GM20431 (cell line): ENCODE results near the gene CTH.
"Not testable (repeated sequence)": the region's sequence is repeated elsewhere in the genome, so short reads cannot be mapped to it uniquely, and the experiment has no call there.

Source experiments
- in situ Hi-C: fragments of 300-500 bp; cut with MseI, MboI; formaldehyde crosslinking; loops from one replicate; pipeline ENCODE4 v1.15.0; 2020; ENCODE audit warnings: low sequenced_read_pairs; ENCODE audit not compliant: unreplicated experiment

The CTH gene

DNA sequence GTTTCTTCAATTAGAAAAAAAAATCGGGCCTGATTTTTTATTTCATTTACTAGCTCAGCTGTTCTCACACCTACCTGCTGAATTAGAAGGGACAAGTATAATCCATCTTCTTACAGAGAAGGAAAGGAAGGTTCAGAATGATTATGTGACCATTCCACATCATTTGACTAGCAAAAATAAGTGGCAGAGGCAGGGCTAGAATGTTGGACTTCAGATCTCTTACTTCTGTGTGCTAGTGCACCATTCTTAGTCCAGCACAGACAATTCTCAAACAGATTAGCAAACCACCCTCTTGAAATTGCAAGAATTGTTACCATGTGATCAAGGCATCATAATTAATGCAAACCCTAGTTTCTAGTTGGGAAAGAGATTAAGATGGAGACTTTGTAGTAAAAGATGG lies 32.7 kb downstream of the CTH start:
- in situ Hi-C loops: no loop called here

DNA sequence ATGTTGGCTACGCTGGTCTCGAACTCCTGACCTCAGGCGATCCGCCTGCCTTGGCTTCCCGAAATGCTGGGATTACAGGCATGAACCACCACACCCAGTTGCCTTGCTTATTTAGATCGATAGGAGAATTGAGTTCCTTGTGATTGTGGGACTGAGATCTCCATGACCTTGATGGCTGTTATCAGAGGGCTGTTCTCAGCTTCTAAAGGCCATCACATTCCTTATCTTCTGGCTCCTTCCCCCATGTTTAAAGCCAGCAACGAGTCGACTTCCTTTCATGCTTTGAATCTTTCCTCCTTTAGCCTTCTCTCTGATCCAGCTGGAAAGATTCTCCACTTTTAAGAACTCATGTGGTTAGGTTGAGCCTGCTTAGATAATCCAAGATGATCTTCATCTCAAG lies 38.0 kb downstream of the CTH start:
- in situ Hi-C loops: no loop called here

DNA sequence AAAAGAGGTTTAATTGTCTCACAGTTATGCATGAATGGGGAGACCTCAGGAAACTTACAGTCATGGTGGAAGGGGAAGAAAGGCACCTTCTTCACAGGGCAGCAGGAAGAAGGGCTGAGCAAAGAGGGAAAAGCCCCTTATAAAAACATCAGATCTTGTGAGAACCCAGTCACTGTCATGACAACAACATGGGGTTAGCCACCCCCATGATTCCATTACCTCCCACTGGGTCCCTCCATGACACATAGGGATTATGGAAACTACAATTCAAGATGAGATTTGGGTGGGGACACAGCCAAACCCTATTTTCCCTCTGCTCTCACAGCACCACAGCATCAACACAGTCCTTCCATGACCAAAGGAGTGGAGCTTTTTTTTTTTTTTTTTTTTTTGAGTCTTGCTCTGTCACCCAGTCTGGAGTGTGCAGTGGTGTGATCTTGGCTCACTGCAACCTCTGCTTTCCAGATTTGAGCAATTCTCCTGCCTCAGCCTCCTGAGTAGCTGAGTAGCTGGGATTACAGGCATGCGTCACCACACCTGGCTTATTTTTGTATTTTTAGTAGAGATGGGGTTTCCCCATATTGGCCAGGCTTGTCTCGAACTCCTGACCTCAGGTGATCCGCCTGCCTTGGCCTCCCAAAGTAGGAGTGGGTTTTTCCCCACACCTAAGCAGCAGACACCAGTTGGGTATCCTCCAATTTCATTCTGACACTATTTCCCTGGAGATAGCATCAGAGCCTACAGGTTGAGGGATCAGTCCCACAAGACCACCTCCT lies 41.3 kb downstream of the CTH start:
- in situ Hi-C loops: not testable (repeated sequence)

DNA sequence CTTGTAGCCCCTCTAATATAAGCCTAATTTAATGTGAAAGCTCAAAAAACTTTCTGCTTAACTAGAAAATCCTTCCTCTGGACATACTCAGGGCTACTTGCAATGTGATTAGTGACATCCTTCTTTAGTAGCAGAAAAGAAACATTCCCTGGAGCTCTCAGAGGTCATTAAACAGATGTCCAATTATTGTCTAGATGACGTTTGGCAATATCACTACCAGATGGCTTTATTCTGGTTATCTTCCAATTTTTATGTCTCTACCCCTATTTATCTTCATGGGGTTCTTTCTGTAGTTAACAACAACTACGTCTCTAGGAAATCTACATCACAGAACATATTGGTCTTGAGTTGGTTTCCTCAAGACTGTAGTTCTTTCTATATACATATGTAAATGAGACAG lies 44.2 kb downstream of the CTH start:
- in situ Hi-C loops: no loop called here

DNA sequence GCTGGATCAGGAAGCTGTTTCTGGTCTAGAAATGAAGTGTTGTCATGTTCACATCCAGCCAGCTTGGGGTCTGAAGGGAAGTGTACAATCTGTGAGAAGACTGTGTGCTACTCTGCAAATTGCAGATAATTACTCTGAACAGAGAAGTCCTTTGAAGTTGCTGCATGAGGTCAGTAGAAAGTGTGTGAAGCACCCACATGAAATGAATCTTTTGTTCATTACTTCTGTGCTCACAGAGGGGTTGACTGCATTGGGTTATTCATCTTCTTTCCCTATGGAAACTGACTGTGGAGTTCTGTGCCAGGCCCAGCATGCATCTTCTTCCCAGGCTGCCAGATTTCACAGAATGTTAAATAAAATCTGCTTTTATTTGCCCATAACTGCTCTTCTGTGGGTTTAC lies 47.1 kb downstream of the CTH start:
- in situ Hi-C loops: no loop called here

DNA sequence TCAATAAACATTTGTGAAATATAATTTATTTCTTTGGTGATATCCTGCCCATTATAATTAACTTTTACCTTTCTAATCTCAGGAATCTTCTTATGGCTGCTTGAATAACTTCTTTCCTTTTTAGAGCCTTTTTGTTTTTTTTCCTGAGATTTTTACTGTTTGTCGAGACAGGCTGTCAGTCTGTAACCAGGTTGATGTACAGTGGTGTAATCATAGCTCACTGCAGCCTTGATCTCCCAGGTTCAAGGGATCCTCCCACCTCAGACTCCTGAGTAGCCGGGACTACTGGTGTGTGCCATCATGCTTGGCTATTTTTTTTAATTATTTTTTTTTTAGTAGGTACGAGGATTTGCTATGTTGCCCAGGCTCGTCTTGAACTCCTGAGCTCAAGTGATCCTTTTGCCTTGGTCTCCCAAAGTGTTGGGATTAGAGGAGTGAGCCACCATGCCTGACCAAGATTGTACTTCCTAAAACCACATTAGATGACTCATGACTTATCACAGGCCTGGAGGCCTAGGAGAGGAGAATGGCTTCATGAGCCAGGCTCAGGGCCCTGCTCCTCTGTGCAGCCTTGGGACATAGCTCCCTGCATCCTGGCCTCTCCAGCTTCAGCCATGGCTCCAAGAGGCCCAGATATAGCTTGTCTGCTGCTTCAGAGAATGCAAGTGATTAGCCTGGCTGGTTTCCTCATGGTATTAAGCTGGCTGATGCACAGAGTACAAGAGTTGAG lies 48.6 kb downstream of the CTH start:
- in situ Hi-C loops: no loop called here

DNA sequence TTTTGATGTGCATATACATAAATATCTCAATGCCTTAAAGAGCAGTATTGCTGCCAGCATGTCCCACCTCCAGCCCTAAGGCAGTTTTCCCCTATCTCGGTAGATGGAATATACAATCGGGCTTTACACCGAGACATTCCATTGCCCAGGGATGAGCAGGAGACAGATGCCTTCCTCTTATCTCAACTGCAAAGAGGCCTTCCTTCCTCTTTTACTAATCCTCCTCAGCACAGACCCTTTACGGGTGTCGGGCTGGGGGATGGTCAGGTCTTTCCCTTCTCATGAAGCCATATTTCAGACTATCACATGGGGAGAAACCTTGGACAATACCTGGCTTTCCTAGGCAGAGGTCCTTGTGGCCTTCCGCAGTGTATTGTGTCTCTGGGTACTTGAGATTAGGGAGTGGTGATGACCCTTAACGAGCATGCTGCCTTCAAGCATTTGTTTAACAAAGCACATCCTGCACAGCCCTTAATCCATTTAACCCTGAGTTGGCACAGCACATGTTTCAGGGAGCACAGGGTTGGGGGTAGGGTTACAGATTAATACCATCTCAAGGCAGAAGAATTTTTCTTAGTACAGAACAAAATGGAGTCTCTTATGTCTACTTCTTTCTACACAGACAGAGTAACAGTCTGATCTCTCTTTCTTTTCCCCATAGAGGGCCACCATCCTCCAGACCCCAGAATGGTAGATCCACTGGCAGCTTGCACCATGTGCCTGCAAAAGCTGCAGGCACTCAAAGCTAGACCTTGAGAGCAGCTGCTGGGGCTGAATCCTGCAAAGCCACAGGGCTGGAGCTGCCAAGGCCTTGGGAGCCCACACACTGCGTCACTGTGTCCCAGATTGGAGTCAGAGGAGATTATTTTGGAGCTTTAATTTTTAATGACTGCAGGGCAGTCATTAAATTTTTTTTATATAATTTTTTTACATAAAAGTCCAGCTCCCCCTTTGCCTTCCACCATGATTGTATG lies 50.0 kb downstream of the CTH start:
- in situ Hi-C loops: not testable (repeated sequence)

DNA sequence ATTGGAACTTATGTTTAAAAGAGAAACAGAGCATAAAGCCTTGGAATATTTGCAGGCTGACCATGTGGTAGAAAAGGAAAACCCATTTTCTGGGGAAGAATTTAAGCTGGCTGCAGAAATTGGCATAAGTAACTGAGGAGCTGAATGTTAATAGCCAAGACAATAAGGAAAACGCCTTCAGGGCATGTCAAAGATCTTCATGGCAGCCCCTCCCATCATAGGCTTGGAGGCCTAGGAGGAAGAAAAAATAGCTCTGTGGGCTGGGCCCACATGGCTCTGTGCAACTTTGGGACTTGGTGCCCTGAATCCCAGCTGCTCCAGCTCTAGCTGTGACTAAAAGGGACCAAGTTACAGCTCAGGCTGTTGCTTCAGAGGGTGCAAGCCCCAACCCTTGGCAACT lies 51.5 kb downstream of the CTH start:
- in situ Hi-C loops: no loop called here

DNA sequence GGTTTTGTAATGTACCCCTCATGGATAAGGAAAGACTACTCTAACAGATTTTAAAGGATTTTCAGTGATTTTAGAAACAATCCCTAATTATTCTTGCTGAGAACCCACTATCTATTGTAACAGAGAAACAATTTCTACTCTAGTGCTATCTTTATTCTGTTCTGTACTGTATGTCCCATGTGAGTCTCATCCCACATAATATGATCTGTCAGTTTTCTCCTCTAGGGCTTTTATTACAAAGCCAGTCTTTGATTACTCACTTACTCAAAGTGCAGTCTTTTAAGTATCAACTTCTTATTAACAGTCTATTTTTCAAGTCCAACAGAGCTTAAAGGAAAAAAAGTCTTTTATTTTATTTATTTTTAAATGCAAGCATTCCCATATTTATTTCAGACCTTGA lies 54.8 kb downstream of the CTH start:
- in situ Hi-C loops: no loop called here

DNA sequence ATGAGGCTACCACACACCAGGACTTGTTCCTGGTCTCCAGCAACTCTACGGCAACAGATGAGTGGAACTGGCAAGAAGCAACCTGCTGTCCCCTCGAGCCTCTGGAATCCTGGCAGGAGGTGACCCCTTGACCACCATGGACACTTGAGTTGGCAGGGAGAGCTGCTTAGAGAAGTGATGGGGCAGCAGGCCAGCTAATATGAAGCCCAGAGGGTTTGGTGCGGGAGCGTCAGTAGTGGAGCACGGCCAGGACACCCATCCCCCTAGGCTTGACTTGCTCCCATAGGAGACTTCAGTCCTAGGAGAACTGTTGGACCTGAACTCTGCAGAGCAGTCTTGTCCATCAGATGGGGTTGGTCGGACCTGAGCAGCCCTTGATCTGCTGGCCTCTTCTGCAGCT lies 56.5 kb downstream of the CTH start:
- in situ Hi-C loops: no loop called here

DNA sequence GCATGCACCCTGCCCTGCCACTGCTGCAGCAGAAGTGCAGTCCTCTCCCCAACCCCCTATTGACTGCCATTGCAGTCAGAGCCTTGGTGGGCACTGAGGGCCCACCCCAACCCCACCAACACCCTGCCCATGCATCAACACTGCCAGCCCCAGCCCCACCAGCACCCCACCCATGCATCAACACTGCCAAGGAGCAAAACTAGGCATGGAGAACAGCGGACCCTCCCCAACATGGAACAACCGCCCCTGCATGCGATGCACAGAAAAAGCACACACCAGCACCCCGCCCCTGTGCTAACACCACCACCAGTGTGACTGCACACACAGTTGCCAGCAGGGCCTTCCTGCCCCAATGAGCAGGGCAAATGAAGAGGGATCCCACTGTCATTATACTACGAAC lies 57.1 kb downstream of the CTH start:
- in situ Hi-C loops: no loop called here

DNA sequence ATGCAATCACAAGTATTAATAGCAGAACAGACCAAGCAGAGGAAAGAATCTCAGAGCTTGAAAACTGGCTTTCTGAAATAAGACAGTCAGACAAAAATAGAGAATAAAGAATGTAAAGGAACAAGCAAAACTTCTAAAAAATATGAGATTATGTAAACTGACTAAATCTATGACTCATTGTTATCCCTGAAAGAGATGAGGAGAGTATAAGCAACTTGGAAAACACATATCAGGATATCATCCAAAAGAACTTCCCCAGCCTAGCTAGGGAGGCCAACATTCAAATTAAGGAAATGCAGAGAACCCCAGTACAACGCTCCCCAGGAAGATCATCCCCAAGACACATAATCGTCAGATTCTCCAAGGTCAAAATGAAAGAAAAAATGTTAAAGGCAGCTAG lies 58.1 kb downstream of the CTH start:
- in situ Hi-C loops: not testable (repeated sequence)

DNA sequence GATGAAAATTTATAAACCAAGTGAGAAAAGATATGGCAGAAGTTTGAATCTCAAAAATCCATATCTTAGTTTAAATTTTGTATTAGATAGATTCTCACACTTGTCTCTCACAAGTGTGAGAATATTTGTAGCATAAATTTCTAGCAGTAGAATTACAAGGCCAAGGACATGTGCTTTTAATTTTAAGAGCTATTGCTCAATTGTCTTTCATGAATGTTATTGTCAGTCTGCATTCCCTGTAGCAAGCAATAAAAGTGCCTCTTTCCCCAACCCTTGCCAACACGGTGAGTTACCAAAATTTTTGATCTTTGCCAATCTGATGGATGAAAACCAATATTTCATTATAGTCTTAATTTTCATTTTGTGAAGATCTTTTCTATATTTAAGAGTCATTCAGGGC lies 64.0 kb downstream of the CTH start:
- in situ Hi-C loops: loop anchor here (25.0 kb wide), 1 partner anchor 338 kb away; no protein-coding TSS in a partner anchor

DNA sequence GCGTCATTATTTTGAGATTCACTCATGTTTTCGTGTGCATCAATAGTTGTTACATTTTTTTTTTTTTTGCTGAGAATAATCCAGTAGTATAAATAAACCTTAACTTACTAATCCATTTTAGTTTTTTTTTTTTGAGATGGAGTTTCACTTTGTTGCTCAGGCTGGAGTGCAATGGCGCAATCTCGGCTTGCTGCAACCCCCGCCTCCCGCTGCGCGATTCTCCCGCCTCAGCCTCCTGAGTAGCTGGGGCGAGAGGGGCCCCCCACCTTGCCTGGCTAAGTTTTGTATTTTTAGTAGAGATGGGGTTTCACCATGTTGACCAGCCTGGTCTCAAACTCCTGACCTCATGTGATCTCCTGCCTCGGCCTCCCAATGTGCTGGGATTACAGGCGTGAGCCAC lies 66.0 kb downstream of the CTH start:
- in situ Hi-C loops: loop anchor here (25.0 kb wide), 1 partner anchor 340 kb away; no protein-coding TSS in a partner anchor

DNA sequence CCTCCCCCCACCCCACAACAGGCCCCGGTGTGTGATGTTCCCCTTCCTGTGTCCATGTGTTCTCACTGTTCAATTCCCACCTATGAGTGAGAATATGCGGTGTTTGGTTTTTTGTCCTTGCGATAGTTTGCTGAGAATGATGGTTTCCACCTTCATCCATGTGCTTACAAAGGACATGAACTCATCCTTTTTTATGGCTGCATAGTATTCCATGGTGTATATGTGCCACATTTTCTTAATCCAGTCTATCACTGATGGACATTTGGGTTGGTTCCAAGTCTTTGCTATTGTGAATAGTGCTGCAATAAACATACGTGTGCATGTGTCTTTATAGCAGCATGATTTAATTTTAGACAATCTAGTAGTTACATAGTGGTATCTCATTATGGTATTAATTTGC lies 66.8 kb downstream of the CTH start:
- in situ Hi-C loops: loop anchor here (25.0 kb wide), 1 partner anchor 341 kb away; no protein-coding TSS in a partner anchor

DNA sequence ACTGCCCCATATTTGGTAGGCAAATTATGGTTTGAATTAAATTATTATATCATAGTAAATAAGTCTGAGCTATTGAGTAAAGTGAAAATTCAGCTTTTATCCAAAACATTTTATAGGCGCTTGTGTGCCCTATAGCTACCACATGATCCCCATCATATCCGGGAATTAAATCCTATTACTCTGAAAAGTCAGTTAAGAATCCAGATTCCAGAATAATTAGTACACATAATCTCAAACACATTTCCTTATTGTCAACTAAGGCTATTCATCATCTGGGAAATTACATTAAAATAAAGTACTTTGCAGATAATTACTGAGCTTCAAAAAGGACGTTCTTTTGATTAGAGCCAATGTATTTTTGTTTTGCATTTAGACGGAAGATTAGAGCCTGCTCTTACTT lies 72.3 kb downstream of the CTH start:
- in situ Hi-C loops: loop anchor here (25.0 kb wide), 1 partner anchor 346 kb away; no protein-coding TSS in a partner anchor

DNA sequence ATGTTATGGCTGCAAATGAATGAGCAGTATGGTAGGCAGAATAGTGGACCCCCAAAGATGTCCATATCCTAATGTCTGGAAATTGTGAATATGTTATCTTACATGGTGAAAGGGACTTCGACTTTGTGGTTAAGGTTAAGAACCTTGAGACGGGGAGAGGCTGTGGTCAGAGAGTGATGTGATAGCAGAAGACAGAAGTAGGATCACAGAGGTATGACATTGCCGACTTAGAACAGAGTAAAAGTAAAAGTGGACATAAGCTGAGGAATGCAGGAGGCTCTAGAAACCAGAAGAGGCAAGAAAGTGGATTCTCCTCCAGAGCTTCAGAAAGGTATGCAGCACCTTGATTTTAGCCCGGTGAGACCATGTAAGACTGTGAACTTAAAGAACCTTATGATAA lies 74.6 kb downstream of the CTH start:
- in situ Hi-C loops: loop anchor here (25.0 kb wide), 1 partner anchor 348 kb away; no protein-coding TSS in a partner anchor

DNA sequence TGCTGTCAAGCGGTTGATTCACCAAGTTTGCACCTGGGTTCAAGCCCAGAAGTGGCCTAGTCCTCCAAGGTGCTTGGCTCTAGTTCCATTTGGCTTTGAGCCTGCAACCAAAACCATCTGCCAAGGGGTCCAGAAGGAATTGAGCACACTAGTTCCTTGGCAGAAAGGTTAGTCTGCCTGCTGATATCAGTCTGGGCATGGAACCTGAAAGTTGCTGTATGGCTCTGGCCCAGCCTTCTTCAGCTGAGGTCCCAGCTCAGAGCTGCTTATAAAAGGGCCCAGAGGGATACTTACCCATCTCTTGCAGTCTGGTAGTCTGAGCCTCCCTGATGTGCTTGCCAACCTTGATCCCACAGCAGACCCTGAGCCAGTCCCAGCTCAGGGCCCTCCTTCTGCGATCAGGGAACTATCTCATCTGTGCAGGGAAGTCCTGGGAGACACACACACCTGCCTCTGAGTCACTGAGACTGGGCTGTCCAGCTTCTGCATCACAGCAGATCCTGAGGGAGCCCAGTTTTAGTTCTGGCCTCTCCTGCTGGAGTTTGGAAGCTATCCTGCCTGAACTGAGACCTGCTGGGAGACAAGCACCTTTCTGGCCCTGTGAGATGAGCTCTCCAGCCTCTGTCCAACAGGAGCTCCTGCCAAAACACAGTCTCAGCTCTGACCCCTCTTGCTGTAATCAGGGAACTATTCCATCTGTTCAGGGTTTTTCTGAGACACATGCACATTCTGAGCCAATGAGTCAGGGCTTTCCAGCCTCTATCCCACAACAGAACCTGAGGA lies 75.8 kb downstream of the CTH start:
- in situ Hi-C loops: loop anchor here (25.0 kb wide), 1 partner anchor 350 kb away; no protein-coding TSS in a partner anchor

DNA sequence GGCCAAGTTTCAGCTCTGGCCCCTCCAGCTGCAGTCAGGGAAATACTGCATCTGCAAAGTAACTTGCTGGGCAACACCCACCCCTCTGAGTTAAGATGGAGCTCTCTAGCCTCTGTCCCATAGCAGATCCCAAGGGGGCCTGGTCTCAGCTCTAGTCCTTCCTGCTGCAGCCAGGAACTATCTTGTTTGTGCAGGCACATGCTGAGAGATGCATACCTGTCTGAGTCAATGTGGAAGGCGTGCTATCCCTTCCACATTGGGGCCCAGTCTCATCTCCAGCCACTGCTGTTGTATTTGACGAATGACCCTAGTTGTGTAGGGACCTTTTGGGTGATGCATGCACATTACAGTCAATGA lies 76.4 kb downstream of the CTH start:
- in situ Hi-C loops: loop anchor here (25.0 kb wide), 1 partner anchor 350 kb away; no protein-coding TSS in a partner anchor
